HG02571 (cell line): ENCODE data around the gene MKLN1.
"Not testable (repeated sequence)": the region's sequence is repeated elsewhere in the genome, so short reads cannot be mapped to it uniquely, and the experiment has no call there.

ENCODE experiments used
- ATAC-seq: cut with Tn5 transposase; IDR thresholded peaks from one replicate; pipeline ENCODE4 v1.9.1; 2021; ENCODE audit warnings: mild to moderate bottlenecking, moderate library complexity; ENCODE audit not compliant: unreplicated experiment

MKLN1 gene

DNA sequence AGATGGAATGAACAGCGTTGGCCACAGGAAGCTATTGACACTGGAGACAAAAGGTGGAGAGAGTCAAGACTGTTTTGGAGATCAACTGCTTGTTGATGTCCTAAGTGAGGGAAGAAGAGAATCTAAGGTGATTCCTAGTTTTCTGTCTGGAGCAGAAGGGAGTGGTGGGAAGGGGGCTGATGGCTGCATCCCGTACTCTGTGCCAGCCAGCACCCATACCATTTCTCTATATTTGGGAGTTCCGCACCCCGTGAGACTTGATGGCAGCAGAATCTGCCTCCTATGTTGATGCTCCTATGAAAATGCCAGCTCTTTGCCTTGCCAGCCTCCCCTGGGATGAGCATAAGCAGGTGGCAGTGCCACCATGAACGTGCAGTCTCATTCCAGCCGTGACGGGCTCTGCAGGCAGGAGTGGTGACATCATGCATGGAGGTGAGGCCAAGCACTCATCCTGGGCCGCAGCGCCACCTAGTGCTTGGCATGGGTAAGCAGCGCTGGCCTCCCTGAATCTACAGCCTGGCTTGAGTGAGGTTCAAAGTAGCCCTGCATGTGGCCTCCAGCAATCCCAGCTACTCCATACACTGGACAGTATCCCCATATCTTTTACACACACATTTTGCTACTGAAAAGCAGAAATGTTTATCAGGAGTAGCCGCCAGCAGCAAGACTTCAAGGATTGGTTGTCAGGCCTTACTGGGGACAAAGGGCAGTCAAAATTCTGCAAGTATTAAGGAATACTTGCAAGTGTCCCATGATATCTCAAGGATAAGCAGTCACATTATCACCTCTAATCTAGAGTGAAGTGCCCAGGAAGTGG lies 185.8 kb downstream of the MKLN1 start:
- no peak for ATAC-seq

DNA sequence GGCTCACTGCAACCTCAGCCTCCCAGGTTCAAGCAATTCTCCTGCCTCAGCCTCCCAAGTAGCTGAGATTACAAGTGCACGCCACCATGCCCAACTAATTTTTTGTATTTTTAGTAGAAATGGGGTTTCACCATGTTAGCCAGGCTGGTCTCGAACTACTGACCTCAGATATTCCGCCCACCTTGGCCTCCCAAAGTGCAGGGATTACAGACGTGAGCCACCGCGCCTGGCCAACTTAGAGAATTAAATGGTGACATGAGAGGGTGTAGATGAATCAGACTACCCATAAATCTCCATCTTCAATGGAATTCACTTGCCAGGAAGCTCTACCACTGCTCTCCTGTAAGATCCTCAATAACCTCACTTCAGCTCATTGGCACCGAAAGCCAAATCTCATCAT lies 187.8 kb downstream of the MKLN1 start:
- ATAC-seq, result not testable (repeated sequence)

DNA sequence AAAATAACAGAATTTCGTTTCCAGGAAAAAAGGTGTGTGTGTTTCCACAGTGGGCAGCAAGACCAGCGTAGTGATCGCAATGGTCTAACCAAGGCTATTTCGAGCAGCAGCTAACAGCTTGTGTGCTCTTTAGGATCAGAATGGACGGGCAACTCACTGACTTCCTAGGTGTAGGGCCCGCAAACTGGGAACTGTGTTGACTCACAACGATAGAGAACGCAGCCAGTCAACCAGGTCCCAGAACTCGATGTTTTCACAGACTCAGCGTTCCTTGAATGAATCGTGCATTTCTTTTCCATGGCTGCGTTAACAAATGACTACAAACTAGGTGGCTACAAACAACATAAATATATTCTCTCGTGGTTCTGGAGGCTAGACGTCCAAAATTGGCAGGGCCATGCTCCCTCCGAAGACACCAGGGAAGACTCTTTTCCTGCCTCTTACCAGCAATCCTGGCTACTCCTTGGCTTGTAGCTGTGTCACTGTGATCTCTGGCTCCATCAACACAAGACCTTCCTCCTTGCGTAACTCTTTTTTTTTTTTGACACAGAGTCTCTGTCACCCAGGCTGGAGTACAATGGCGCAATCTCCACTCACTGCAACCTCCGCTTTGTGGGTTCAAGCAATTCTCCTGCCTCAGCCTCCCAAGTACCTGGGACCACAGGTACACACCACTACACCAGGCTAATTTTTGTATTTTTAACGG lies 189.7 kb downstream of the MKLN1 start:
- ATAC-seq, result no peak

DNA sequence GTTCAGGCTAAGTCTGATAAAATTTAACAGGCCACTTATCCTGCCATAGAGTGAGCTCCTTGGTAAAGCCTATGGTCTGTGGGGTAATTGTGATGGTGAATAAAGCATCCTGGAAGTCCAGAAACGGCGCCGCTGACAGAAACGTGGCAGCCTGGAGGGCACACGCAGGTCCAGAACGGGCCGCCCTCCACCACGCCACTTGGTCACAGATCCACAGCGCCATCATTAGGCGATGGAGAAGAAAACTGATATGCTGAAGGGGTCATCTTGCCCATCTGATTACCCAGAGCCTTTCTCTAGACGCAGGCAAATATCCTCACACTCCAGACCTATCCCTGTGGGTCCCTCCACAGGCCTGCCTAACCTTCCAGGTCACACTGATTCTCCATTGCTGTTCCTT lies 190.9 kb downstream of the MKLN1 start:
- ATAC-seq, result no peak

DNA sequence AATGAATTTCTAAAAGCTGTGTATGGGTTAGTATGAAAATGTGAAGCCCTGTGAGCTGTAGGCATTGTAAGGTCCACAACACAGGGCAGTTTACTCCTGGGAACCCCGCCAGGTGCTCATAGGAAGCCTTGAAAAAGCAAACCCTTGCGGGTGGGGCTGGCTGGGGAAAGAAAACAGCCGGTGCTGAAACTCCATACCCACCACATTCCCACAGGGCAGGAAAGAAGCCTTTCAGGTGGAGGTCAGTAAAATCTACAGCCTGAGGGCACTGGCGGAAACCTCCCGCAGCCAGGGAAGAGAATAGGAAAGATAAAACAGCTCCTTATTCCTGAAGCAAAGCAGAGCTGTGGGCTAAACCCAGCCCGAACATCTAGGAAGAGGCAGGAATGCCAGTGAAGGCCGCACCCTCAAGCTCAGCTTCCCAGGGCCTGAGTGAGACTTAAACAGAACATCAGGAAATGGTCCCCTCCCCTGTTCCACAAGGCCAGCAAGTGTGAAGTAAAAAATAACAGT lies 194.0 kb downstream of the MKLN1 start:
- no peak for ATAC-seq

DNA sequence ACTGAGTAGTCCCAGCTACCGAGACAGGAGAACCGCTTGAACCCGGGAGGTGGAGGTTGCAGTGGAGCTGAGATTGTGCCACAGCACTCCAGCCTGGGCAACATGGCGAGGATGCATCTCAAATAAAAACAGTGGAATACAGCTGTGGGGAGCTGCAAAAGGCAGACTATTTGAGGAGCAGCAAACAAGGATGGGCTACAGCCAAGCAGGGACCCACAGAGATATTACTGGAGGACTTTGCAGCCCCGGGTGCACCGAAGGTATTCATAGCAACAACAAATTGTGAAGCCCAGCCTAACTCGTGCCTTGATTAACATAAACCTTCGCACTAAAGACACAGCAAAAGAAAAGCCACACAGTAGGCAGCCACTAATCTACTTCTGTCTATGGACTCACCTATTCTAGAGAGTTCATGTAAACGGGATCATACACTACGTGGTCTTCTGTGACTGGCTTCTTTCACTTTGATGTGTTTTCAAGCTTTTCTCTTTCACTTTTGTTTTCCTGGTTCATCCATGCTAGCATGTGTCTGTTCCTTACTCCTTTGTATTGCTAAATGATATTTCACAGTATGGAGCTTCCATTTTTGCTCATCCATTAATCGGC lies 194.8 kb downstream of the MKLN1 start:
- peak; percentile 56 for ATAC-seq

DNA sequence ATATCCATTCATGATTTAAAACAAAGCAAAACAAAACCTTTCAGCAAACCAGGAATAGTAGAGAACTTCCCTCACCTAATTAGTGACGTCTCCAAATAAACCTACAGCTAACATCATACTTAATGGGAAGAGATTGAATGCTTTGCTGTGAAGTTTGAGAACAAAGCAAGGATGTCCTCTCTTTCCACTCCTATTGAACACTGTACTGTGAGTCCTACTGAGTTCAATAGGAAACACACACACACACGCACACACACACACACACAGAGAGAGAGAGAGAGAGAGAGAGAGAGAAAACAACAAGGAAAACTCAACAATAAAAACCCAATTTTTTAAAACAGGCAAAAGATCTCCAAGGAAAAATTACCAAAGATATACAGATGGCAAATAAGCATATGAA lies 196.4 kb downstream of the MKLN1 start:
- ATAC-seq, result no peak

DNA sequence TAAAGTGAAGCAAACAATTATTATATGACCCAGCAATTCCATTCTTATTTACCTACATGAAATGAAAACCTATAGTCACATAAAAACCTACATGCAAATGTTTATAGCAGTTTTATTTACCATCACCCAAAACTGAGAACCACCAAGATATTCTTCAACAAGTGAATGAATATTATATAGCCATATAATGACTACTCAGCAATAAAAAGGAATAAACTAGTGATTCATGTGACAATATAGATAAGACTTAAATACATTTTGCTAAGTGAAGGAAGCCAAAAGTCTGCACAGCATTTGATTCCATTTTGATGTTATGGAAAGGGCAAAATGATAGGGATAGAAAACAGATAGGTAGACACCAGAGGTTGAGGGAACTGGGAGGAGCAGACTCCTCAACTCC lies 197.0 kb downstream of the MKLN1 start:
- no peak for ATAC-seq

DNA sequence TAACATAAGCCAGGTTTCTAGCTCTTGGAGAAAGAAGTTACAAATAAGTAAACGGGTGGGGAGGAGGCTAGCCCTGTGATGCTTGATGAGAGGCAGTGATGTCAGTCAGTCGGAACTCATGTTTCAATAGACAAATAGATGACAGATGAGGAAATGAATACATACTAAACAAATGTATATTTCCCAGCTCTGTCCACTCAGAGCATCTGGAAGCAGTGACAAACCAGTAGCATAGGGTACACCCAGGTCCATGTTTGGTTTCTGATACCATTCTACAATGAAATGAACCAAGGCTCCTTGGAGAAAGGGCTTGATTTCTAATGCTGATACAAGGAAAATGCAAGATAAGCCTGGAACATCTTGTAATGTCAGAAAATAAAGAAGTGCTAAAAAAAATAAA lies 198.1 kb downstream of the MKLN1 start:
- no peak for ATAC-seq

DNA sequence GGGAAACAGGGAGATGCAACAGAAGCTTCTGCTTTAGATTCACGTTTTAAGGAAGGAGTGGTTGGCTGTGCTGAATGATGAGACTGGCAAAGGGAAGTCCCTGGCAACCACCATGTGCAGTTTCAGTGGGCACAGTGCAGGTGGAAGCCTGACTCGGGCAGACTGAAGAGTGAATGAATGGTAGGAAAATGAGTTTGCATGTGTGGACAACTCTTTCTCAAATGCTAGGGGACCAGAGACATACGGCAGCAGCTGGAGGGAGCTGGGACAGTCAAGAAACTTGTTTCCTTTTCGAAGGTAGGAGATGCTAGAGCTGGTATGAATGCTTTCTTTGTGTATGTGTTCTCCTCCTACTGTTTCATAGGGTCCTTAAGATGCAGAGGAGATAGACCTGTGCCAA lies 199.8 kb downstream of the MKLN1 start:
- ATAC-seq, result no peak

DNA sequence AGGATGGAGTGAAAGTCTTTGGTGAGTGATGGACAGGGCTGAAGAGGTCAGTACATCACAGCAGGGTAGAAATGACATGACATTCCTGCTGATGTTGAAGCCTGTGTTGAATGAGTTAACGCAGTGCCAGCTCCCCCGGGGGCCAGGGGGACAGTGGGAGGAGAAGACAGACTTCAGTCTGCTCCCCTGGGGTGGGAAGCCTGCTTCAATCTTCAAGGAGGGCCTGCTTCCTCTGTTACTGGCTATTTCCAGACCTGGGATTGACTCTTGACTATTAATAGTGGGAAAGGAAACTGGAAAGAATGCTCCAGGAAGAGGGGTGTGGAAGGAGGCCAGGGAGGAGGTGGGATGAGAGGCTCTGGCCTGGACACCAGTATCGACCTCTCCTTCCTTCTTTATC lies 201.5 kb downstream of the MKLN1 start:
- no peak for ATAC-seq

DNA sequence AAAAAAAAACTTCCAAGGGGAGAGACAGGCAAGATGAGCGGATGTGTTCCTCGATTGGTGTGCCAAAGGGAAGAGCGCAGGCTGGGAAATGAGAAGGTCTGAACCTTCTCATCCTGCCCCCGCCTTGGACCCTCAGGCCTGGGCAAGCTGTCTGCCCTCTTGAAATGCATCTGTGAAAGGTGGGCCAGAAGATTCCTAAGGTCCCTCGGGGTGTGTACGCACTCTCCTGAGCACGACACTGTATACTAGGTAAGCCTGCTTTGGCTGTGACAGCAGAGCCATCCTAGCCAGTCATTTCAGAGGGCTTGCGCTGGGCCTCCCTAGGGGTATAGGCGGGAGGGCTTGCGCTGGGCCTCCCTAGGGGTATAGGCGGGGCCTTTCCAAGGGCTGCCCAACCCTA lies 201.9 kb downstream of the MKLN1 start:
- no peak for ATAC-seq

DNA sequence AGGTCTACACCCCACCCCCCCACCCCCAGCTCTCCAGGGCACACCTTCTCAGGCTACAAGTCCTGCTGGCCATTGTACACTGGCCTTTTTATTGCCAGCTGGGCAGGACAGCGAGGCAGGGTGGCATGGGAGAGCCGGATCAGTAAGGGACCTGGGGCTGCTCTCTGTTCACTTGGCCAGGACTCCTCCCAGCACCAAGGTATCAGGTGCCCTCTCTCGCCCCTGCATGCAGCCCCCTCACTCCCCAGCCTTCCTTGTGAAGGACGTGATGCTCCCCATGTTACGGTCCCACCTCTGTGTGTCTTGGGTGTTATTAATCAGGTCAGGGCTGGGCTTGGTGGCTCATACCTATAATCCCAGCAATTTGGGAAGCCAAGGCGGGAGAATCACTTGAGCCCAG lies 202.5 kb downstream of the MKLN1 start:
- no peak for ATAC-seq

DNA sequence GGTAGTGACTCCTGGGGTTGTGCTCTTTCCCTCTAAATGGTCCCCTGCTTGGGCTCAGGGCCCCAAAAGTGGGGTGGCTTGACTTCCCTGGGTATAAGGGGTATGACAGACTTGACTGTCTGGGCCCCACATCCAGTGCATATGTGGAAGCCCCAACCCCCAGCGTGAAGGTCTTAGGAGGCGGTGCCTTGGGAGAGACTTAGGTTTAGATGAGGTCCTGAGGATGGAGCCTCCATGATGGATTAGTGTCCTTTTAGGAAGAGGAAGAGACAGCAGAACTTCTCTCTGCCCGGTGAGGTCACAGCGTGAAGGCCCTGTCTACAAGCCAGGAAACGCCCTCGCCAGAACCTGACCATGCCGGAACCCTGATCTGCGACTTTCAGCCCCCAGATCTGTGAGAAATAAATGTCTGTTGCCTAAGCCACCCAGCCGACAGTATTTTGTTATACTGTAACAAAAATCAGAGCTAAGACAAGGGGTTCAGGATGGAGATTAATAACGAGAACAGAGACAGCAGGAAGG lies 205.0 kb downstream of the MKLN1 start:
- ATAC-seq, result no peak

DNA sequence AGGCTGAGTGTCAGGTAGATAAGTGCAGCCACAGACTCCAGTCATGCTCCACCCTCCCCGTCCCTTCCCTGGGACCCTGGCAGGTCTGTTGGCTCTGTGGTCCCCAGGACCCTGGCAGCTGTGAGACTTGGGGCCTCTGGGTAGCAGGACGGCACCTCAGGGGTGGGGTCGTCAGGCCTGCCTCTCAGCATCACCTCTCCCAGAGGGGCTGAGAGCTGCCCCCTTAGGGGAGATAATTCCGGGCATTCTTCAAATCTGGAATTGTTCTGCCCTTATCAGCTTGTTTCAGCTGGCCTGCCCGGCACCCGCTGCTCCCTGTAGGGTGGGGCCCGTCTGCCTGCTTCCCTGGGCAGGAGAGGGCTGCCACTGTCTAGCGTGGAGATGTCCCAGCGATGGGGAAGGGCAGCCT lies 205.5 kb downstream of the MKLN1 start:
- ATAC-seq, result no peak

DNA sequence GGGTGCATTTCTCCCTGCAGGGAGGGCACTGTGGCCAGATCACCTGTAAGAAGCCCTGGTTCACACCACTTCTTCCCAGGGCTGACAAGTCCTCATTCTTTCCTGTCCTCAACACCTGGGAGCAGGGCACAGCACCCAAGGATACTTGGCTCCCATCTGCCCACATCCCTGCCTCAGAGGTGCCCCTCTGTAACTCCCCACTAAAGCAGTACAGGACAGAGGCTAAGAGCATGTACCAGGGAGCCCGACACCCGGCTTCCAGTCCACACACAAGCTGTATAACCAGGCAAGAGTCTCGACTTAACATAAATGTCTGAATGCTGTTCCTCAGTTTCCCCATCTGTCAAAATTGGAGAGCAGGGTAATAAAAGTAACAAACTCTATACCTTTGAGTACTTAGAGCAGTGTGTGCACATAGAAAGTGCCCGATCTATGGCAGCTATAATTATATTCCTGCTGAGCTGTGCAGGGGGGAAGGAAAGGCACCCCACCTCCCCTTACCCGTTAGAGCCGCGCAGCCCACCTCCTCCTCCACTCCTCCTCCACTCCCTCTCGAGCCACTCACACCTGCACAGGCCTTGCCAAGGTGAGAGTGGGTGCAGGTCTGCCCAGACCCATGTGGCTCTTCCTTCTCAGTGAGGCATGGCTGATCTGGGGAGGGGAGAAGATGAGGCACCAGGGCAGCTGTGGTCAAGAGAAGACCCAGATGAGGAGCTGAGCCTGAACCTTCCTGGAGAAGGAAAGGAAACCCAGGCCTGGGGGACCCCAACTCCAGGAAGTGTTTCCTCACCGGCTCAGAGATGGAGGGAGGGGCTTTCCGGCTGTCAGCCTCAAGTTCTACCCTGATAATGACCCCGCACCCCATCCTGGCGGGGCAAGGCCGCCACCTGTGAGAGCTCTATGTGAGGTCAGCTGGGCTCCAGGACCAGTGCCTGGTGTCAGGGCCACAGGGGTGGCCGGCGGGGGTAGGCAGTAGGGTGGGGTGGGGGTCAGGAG lies 206.2 kb downstream of the MKLN1 start:
- ATAC-seq, result no peak

DNA sequence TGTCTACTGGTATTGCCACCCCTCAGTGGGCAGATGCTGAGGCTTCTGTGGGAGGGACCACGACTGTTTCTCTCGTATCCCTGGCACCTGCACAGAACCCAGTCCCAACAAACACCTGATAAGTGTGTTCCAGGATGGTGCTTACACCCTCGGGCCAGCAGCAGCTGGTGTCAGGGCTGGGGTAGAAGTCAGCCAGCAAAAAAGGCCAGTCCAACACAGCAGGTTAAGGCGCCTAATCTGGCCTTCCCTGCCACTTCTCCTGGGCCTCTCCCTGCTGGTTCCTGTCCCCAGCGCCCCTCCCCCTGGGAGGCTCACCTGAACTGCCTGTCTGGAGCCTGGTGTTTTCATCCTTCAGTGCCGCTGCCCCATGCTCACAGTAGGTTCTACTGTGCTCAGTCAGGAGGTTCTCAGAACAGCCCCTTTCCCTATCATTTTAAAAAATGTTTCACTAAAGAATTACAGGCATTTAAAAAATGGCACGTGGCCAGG lies 208.7 kb downstream of the MKLN1 start:
- no peak for ATAC-seq

DNA sequence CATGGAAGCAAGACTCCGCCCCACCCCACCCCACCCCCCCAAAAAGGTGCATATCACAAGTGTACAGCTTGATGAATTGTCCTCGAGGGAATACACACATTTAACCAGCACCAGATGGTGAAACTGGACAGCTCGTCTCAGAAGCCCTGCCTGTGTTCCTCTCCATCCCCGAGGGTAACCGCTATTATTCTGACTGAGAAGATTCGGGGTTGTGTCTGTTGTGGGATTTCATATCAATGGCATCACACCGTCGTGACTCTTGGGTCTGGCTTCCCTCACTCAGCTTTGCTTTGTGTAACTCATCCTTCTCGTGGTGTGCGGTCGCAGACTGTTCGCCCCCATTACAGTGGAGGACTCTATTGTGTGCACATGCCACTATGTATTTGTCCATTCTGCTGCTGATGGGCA lies 209.9 kb downstream of the MKLN1 start:
- ATAC-seq, result no peak

DNA sequence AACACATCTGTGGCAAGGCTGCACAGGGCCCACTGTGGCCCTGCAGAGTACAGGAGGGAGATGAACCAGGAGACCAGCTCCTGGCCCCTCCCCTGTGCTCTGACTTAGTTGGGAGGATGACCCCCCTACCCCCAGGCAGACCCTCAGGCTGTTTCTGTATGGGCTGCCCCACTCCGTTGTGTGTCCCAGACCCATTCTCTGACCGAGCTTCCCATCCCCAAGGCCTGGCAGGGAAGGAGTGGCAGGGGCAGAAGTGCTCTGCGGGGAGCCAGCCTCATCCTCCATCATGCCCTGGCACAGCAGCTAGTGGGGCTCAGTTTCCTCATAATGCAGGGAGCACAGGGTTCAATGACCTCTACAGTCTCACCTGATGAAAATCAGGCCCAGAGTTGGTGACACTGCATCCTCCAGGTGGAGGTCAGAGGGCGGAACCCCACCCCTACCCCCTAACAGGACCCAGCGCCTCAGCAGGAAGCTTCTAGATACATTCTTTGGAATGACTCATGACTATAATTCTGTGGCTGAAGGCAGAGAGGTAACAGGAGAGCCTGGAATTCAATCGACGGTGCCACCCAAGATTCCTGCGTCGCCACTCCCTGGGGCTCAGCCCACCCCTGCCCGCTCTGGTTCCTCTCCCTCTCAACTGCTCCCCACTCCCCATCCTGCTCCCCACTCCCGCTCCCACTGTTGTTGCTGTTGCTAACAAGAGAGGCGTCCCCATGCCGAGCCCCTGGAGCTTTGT lies 210.6 kb downstream of the MKLN1 start:
- ATAC-seq, result no peak

DNA sequence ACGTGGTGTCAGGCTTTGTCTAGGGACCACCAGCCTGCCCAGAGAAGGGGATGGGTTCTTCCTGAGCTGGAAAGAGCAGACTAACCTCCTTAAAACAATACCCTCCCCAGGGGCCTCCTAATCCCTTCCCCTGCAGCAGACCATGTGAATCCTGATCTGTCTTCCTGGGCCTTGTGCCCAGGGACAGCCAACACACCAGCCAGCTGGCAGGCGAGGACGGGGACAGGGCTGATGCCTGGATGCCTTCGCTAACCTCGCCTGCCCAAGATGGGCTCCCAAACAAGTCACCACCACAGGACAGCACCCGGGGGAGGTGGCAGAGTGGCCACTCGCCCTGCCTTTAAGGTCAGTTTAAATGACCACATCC lies 211.1 kb downstream of the MKLN1 start:
- ATAC-seq, result no peak
